PC-9 (cell line): ENCODE measurements around the gene LYPD3.

ENCODE experiments used
- EZH2 ChIP-seq: fragments of 200-600 bp; sonication (generic); IDR thresholded peaks from 2 replicates; pipeline ENCODE4 v1.8.0; 2017; ENCODE audit warnings: antibody characterized with exemption, low read depth
- TF ChIP-seq, protein P1 (sequence below): fragments of 200-600 bp; sonication (generic); conservative IDR thresholded peaks from 2 replicates; pipeline ENCODE4 v1.6.1; 2017; ENCODE audit warnings: mixed run types, antibody characterized with exemption, mild to moderate bottlenecking, moderate library complexity

- TF ChIP-seq, protein P1, sequence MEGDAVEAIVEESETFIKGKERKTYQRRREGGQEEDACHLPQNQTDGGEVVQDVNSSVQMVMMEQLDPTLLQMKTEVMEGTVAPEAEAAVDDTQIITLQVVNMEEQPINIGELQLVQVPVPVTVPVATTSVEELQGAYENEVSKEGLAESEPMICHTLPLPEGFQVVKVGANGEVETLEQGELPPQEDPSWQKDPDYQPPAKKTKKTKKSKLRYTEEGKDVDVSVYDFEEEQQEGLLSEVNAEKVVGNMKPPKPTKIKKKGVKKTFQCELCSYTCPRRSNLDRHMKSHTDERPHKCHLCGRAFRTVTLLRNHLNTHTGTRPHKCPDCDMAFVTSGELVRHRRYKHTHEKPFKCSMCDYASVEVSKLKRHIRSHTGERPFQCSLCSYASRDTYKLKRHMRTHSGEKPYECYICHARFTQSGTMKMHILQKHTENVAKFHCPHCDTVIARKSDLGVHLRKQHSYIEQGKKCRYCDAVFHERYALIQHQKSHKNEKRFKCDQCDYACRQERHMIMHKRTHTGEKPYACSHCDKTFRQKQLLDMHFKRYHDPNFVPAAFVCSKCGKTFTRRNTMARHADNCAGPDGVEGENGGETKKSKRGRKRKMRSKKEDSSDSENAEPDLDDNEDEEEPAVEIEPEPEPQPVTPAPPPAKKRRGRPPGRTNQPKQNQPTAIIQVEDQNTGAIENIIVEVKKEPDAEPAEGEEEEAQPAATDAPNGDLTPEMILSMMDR = no peak
- TF ChIP-seq EZH2 = no peak
Observed at GRCh38 chr19:43423779-43424178, 41.6 kb downstream of the LYPD3 start.
